WTC11 (cell line): Measurements from ENCODE around the gene MEF2B. TPM values are rescaled to one million over a fixed set of nuclear protein-coding genes. Genes with fewer than 3 reads are reported as not detected.
A peak's percentile ranks its signal among the peaks of the same experiment; 100 is the strongest.

ENCODE experiments used
- CREB1 ChIP-seq: sonication (generic); formaldehyde crosslinking; IDR thresholded peaks from 2 replicates; pipeline ENCODE4 v1.8.0; 2023; ENCODE audit warnings: mild to moderate bottlenecking, missing genetic modification reagents
- E2F5 ChIP-seq: sonication (generic); formaldehyde crosslinking; IDR thresholded peaks from 2 replicates; pipeline ENCODE4 v1.8.1; 2022; ENCODE audit warnings: mild to moderate bottlenecking, moderate library complexity, missing genetic modification reagents
- ELF4 ChIP-seq: sonication (generic); formaldehyde crosslinking; IDR thresholded peaks from 2 replicates; pipeline ENCODE4 v1.8.1; 2022; ENCODE audit warnings: low read depth, mild to moderate bottlenecking, moderate library complexity, missing genetic modification reagents
- ESRRA ChIP-seq: sonication (generic); formaldehyde crosslinking; IDR thresholded peaks from 2 replicates; pipeline ENCODE4 v1.8.1; 2022; ENCODE audit warnings: mild to moderate bottlenecking, missing genetic modification reagents, borderline replicate concordance
- FOXP4 ChIP-seq: sonication (generic); formaldehyde crosslinking; IDR thresholded peaks from 2 replicates; pipeline ENCODE4 v1.8.0; 2022; ENCODE audit warnings: mild to moderate bottlenecking, missing genetic modification reagents
- GABPB1 ChIP-seq: sonication (generic); formaldehyde crosslinking; IDR thresholded peaks from 2 replicates; pipeline ENCODE4 v1.8.1; 2023; ENCODE audit warnings: mild to moderate bottlenecking, missing genetic modification reagents
- GRHL2 ChIP-seq: fragments of 250-450 bp; sonication (Bioruptor Pico); IDR thresholded peaks from 2 replicates; pipeline ENCODE4 v1.8.0; 2022; ENCODE audit warnings: mild to moderate bottlenecking, moderate library complexity; ENCODE audit not compliant: insufficient replicate concordance, severe bottlenecking
- GTF2I ChIP-seq: fragments of 250-450 bp; sonication (Bioruptor Pico); conservative IDR thresholded peaks from 2 replicates; pipeline ENCODE4 v1.4.0; 2021; ENCODE audit warnings: mild to moderate bottlenecking
- JAZF1 ChIP-seq: fragments of 250-450 bp; sonication (Bioruptor Pico); IDR thresholded peaks from 2 replicates; pipeline ENCODE4 v1.9.0; 2021; ENCODE audit warnings: moderate library complexity, mild to moderate bottlenecking, inconsistent platforms
- KAT7 ChIP-seq: sonication (generic); formaldehyde crosslinking; IDR thresholded peaks from 2 replicates; pipeline ENCODE4 v1.8.1; 2023; ENCODE audit warnings: missing genetic modification reagents, mild to moderate bottlenecking, borderline replicate concordance
- MXD4 ChIP-seq: fragments of 250-450 bp; sonication (Bioruptor Pico); IDR thresholded peaks from 2 replicates; pipeline ENCODE4 v1.8.0; 2021; ENCODE audit warnings: mild to moderate bottlenecking, moderate library complexity, borderline replicate concordance
- MYBL2 ChIP-seq: sonication (generic); formaldehyde crosslinking; IDR thresholded peaks from 2 replicates; pipeline ENCODE4 v1.8.1; 2023; ENCODE audit warnings: mild to moderate bottlenecking, moderate library complexity, missing genetic modification reagents
- NFATC4 ChIP-seq: fragments of 250-450 bp; sonication (Bioruptor Pico); IDR thresholded peaks from 2 replicates; pipeline ENCODE4 v1.9.0; 2021; ENCODE audit warnings: mild to moderate bottlenecking
- NR2C2 ChIP-seq: sonication (generic); formaldehyde crosslinking; IDR thresholded peaks from 2 replicates; pipeline ENCODE4 v1.8.0; 2022; ENCODE audit warnings: mild to moderate bottlenecking, missing genetic modification reagents
- NR3C1 ChIP-seq: sonication (generic); formaldehyde crosslinking; conservative IDR thresholded peaks from 2 replicates; pipeline ENCODE4 v1.8.1; 2023; ENCODE audit warnings: low read depth, mild to moderate bottlenecking, missing genetic modification reagents
- OVOL2 ChIP-seq: fragments of 250-450 bp; sonication (Bioruptor Pico); IDR thresholded peaks from 2 replicates; pipeline ENCODE4 v1.9.0; 2021; ENCODE audit warnings: mild to moderate bottlenecking, borderline replicate concordance
- PREB ChIP-seq: sonication (generic); formaldehyde crosslinking; IDR thresholded peaks from 2 replicates; pipeline ENCODE4 v1.8.1; 2022; ENCODE audit warnings: mild to moderate bottlenecking, missing genetic modification reagents, moderate library complexity, borderline replicate concordance
- RORB ChIP-seq: fragments of 250-450 bp; sonication (Bioruptor Pico); IDR thresholded peaks from 2 replicates; pipeline ENCODE4 v1.9.0; 2021; ENCODE audit warnings: mild to moderate bottlenecking
- TEAD4 ChIP-seq: sonication (generic); formaldehyde crosslinking; IDR thresholded peaks from 2 replicates; pipeline ENCODE4 v1.8.0; 2022; ENCODE audit warnings: mild to moderate bottlenecking, missing genetic modification reagents
- TP53 ChIP-seq: sonication (generic); formaldehyde crosslinking; IDR thresholded peaks from 2 replicates; pipeline ENCODE4 v1.8.1; 2023; ENCODE audit warnings: mild to moderate bottlenecking, missing genetic modification reagents
- ZBTB21 ChIP-seq: sonication (generic); formaldehyde crosslinking; IDR thresholded peaks from 2 replicates; pipeline ENCODE4 v1.8.1; 2023; ENCODE audit warnings: mild to moderate bottlenecking, missing genetic modification reagents, borderline replicate concordance
- ZNF671 ChIP-seq: fragments of 250-450 bp; sonication (Bioruptor Pico); IDR thresholded peaks from 2 replicates; pipeline ENCODE4 v1.8.0; 2021; ENCODE audit warnings: mild to moderate bottlenecking
- total RNA-seq: library from RNA; stranded (reverse); gene quantifications from 3 replicates; pipeline ENCODE4 v1.2.3, GENCODE V29; 2021
- TF ChIP-seq, protein P1 (sequence below): sonication (generic); formaldehyde crosslinking; IDR thresholded peaks from 2 replicates; pipeline ENCODE4 v1.8.1; 2022; ENCODE audit warnings: missing genetic modification reagents, borderline replicate concordance
- TF ChIP-seq, protein P2 (sequence below): sonication (generic); formaldehyde crosslinking; conservative IDR thresholded peaks from 2 replicates; pipeline ENCODE4 v1.8.1; 2022; ENCODE audit warnings: mild to moderate bottlenecking, missing genetic modification reagents
- TF ChIP-seq, protein P3 (sequence below): fragments of 250-450 bp; sonication (Bioruptor Pico); IDR thresholded peaks from 2 replicates; pipeline ENCODE4 v1.9.0; 2021; ENCODE audit warnings: mild to moderate bottlenecking
- TF ChIP-seq, protein P4 (sequence below): sonication (generic); formaldehyde crosslinking; IDR thresholded peaks from 2 replicates; pipeline ENCODE4 v1.8.0; 2023; ENCODE audit warnings: mild to moderate bottlenecking, missing genetic modification reagents
- TF ChIP-seq, protein P5 (sequence below): fragments of 200-600 bp; IDR thresholded peaks from 2 replicates; pipeline ENCODE4 v1.8.0; 2022; ENCODE audit warnings: antibody characterized with exemption

The MEF2B gene
- total RNA-seq, 1 experiment from 2014 or later: 1.7 TPM

- TF ChIP-seq, protein P1, sequence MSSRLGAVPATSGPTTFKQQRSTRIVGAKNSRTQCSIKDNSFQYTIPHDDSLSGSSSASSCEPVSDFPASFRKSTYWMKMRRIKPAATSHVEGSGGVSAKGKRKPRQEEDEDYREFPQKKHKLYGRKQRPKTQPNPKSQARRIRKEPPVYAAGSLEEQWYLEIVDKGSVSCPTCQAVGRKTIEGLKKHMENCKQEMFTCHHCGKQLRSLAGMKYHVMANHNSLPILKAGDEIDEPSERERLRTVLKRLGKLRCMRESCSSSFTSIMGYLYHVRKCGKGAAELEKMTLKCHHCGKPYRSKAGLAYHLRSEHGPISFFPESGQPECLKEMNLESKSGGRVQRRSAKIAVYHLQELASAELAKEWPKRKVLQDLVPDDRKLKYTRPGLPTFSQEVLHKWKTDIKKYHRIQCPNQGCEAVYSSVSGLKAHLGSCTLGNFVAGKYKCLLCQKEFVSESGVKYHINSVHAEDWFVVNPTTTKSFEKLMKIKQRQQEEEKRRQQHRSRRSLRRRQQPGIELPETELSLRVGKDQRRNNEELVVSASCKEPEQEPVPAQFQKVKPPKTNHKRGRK (CRISPR knock-in tag): no peak
- TF ChIP-seq PREB (CRISPR knock-in tag): no peak
- peak; percentile 66; the same call in 1 of the 2 replicates for TF ChIP-seq CREB1 (CRISPR knock-in tag)
- peak; percentile 64; the same call in 1 of the 2 replicates for TF ChIP-seq ESRRA (CRISPR knock-in tag)
- peak; percentile 80; the same call in 1 of the 2 replicates for TF ChIP-seq GTF2I (CRISPR knock-in tag)
- TF ChIP-seq NFATC4: no peak
- TF ChIP-seq OVOL2 (CRISPR knock-in tag): no peak
- TF ChIP-seq ELF4 (CRISPR knock-in tag): no peak
- TF ChIP-seq E2F5 (CRISPR knock-in tag): 0 out of 2 replicates have a peak, but pooled peaks have one; percentile 30
- TF ChIP-seq TP53: 0 out of 2 replicates have a peak, but pooled peaks have one; percentile 58
- no peak for TF ChIP-seq NR2C2 (CRISPR knock-in tag)
- TF ChIP-seq, protein P2, sequence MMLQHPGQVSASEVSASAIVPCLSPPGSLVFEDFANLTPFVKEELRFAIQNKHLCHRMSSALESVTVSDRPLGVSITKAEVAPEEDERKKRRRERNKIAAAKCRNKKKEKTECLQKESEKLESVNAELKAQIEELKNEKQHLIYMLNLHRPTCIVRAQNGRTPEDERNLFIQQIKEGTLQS: no peak
- TF ChIP-seq, protein P3, sequence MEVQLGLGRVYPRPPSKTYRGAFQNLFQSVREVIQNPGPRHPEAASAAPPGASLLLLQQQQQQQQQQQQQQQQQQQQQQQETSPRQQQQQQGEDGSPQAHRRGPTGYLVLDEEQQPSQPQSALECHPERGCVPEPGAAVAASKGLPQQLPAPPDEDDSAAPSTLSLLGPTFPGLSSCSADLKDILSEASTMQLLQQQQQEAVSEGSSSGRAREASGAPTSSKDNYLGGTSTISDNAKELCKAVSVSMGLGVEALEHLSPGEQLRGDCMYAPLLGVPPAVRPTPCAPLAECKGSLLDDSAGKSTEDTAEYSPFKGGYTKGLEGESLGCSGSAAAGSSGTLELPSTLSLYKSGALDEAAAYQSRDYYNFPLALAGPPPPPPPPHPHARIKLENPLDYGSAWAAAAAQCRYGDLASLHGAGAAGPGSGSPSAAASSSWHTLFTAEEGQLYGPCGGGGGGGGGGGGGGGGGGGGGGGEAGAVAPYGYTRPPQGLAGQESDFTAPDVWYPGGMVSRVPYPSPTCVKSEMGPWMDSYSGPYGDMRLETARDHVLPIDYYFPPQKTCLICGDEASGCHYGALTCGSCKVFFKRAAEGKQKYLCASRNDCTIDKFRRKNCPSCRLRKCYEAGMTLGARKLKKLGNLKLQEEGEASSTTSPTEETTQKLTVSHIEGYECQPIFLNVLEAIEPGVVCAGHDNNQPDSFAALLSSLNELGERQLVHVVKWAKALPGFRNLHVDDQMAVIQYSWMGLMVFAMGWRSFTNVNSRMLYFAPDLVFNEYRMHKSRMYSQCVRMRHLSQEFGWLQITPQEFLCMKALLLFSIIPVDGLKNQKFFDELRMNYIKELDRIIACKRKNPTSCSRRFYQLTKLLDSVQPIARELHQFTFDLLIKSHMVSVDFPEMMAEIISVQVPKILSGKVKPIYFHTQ: no peak
- no peak for TF ChIP-seq MYBL2 (CRISPR knock-in tag)
- TF ChIP-seq FOXP4 (CRISPR knock-in tag): peak; percentile 95
- TF ChIP-seq, protein P4, sequence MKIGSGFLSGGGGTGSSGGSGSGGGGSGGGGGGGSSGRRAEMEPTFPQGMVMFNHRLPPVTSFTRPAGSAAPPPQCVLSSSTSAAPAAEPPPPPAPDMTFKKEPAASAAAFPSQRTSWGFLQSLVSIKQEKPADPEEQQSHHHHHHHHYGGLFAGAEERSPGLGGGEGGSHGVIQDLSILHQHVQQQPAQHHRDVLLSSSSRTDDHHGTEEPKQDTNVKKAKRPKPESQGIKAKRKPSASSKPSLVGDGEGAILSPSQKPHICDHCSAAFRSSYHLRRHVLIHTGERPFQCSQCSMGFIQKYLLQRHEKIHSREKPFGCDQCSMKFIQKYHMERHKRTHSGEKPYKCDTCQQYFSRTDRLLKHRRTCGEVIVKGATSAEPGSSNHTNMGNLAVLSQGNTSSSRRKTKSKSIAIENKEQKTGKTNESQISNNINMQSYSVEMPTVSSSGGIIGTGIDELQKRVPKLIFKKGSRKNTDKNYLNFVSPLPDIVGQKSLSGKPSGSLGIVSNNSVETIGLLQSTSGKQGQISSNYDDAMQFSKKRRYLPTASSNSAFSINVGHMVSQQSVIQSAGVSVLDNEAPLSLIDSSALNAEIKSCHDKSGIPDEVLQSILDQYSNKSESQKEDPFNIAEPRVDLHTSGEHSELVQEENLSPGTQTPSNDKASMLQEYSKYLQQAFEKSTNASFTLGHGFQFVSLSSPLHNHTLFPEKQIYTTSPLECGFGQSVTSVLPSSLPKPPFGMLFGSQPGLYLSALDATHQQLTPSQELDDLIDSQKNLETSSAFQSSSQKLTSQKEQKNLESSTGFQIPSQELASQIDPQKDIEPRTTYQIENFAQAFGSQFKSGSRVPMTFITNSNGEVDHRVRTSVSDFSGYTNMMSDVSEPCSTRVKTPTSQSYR (CRISPR knock-in tag): peak; percentile 80; the same call in 1 of the 2 replicates
- no peak for TF ChIP-seq KAT7 (CRISPR knock-in tag)
- no peak for TF ChIP-seq JAZF1
- no peak for TF ChIP-seq GRHL2
- TF ChIP-seq ZBTB21 (CRISPR knock-in tag): peak; percentile 62; the same call in 1 of the 2 replicates
- peak; percentile 85; the same call in 1 of the 2 replicates for TF ChIP-seq TEAD4 (CRISPR knock-in tag)
- TF ChIP-seq NR3C1: 0 out of 2 replicates have a peak, but pooled peaks have one; percentile 36
- TF ChIP-seq GABPB1 (CRISPR knock-in tag): no peak
- TF ChIP-seq, protein P5, sequence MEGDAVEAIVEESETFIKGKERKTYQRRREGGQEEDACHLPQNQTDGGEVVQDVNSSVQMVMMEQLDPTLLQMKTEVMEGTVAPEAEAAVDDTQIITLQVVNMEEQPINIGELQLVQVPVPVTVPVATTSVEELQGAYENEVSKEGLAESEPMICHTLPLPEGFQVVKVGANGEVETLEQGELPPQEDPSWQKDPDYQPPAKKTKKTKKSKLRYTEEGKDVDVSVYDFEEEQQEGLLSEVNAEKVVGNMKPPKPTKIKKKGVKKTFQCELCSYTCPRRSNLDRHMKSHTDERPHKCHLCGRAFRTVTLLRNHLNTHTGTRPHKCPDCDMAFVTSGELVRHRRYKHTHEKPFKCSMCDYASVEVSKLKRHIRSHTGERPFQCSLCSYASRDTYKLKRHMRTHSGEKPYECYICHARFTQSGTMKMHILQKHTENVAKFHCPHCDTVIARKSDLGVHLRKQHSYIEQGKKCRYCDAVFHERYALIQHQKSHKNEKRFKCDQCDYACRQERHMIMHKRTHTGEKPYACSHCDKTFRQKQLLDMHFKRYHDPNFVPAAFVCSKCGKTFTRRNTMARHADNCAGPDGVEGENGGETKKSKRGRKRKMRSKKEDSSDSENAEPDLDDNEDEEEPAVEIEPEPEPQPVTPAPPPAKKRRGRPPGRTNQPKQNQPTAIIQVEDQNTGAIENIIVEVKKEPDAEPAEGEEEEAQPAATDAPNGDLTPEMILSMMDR: no peak
- TF ChIP-seq MXD4: no peak
- TF ChIP-seq ZNF671: no peak
- no peak for TF ChIP-seq RORB (CRISPR knock-in tag)
These were observed 44.8 kb upstream of the MEF2B start (continued) for GRCh38 chr19:19214892-19215291.
